Measurements from ENCODE around the gene LRMDA. TPM values are rescaled to one million over a fixed set of nuclear protein-coding genes. Genes with fewer than 3 reads are reported as not detected.

Gene LRMDA
- total and polyA plus RNA-seq, 4 experiments from 2014 or later = not detected

- Mint-ChIP-seq H3K9me3 (peaks cover 0 to 2% (median 0%) of the 10 kb centered on the region in 8 donors), H3K4me3 (no peak overlapping the region), H3K27me3 (peaks cover 0 to 1% of the 10 kb centered on the region in 2 donors), H3K27ac (no peak overlapping the region), H3K4me1 (no peaks in the 10 kb centered on the region), H3K36me3 (no peaks in the 10 kb centered on the region)
- Histone ChIP-seq H3K27ac (ENCODE audit: low read depth, low read length) (no peak overlapping the region), H3K4me1 (ENCODE audit: insufficient read depth, low read length) (no peaks in the 10 kb centered on the region), H3K4me3 (ENCODE audit: low read length in 2 of 2) (no peak overlapping the region), H3K9me3 (ENCODE audit: control insufficient read depth in 1 of 2, low read length in 2 of 2) (no peaks in the 10 kb centered on the region), H3K27me3 (ENCODE audit: insufficient read depth, low read length) (no peaks in the 10 kb centered on the region), H3K36me3 (ENCODE audit: insufficient read depth, low read length) (no peaks in the 10 kb centered on the region)
- ChIA-PET CTCF (ENCODE audit: partially characterized antibody) (no interaction called here), POLR2A (ENCODE audit: partially characterized antibody) (no interaction called here)
- intact Hi-C loops (cut with micrococcal nuclease) = no loop called here
- DNase-seq = no peak
Observed at GRCh38 chr10:75630746-75631145, 199.3 kb downstream of the LRMDA start.

GRCh38 chr10:75632805-75633462 is 201.5 kb downstream of the LRMDA start:
- H3K27me3 Mint-ChIP-seq = peaks cover 4 to 8% of the 10 kb centered on the region in 2 donors
- Histone ChIP-seq H3K9me3 (ENCODE audit: control insufficient read depth in 1 of 2, low read length in 2 of 2) (no peaks in the 10 kb centered on the region), H3K4me3 (ENCODE audit: low read length in 2 of 2) (no peak overlapping the region), H3K27me3 (ENCODE audit: insufficient read depth, low read length) (no peaks in the 10 kb centered on the region), H3K36me3 (ENCODE audit: insufficient read depth, low read length) (no peaks in the 10 kb centered on the region), H3K27ac (ENCODE audit: low read depth, low read length) (no peak overlapping the region), H3K4me1 (ENCODE audit: insufficient read depth, low read length) (no peaks in the 10 kb centered on the region)
- no peak overlapping the region for H3K27ac Mint-ChIP-seq
- intact Hi-C loops (cut with micrococcal nuclease) = no loop called here
- H3K36me3 Mint-ChIP-seq = no peaks in the 10 kb centered on the region
- ChIA-PET CTCF (ENCODE audit: partially characterized antibody) (no interaction called here), POLR2A (ENCODE audit: partially characterized antibody) (no interaction called here)
- no peak overlapping the region for H3K4me3 Mint-ChIP-seq
- H3K9me3 Mint-ChIP-seq = peaks cover 0 to 2% (median 0%) of the 10 kb centered on the region in 8 donors
- H3K4me1 Mint-ChIP-seq = no peaks in the 10 kb centered on the region
- DNase-seq = no peak

GRCh38 chr10:75633568-75633967 is 202.1 kb downstream of the LRMDA start:
- Histone ChIP-seq H3K27ac (ENCODE audit: low read depth, low read length) (no peak overlapping the region), H3K4me3 (ENCODE audit: low read length in 2 of 2) (no peak overlapping the region), H3K9me3 (ENCODE audit: control insufficient read depth in 1 of 2, low read length in 2 of 2) (no peaks in the 10 kb centered on the region), H3K27me3 (ENCODE audit: insufficient read depth, low read length) (no peaks in the 10 kb centered on the region), H3K36me3 (ENCODE audit: insufficient read depth, low read length) (no peaks in the 10 kb centered on the region), H3K4me1 (ENCODE audit: insufficient read depth, low read length) (no peaks in the 10 kb centered on the region)
- no peak overlapping the region for H3K4me3 Mint-ChIP-seq
- H3K27ac Mint-ChIP-seq = no peak overlapping the region
- peaks cover 0 to 2% (median 0%) of the 10 kb centered on the region in 8 donors for H3K9me3 Mint-ChIP-seq
- peaks cover 4 to 9% of the 10 kb centered on the region in 2 donors for H3K27me3 Mint-ChIP-seq
- DNase-seq = no peak
- ChIA-PET POLR2A (ENCODE audit: partially characterized antibody) (no interaction called here), CTCF (ENCODE audit: partially characterized antibody) (no interaction called here)
- H3K4me1 Mint-ChIP-seq = no peaks in the 10 kb centered on the region
- no peaks in the 10 kb centered on the region for H3K36me3 Mint-ChIP-seq
- intact Hi-C loops (cut with micrococcal nuclease) = no loop called here

GRCh38 chr10:75634947-75635346 is 203.5 kb downstream of the LRMDA start:
- Mint-ChIP-seq H3K27ac (no peak overlapping the region), H3K4me3 (no peak overlapping the region), H3K4me1 (no peaks in the 10 kb centered on the region), H3K27me3 (peaks cover 7 to 9% of the 10 kb centered on the region in 2 donors), H3K9me3 (peaks cover 0 to 2% (median 0%) of the 10 kb centered on the region in 8 donors), H3K36me3 (no peaks in the 10 kb centered on the region)
- no peak for DNase-seq
- no peak overlapping the region for H3K4me3 ChIP-seq (ENCODE audit: low read length in 2 of 2)
- H3K27ac ChIP-seq (ENCODE audit: low read depth, low read length) = no peak overlapping the region
- intact Hi-C loops (cut with micrococcal nuclease) = no loop called here
- H3K9me3 ChIP-seq (ENCODE audit: control insufficient read depth in 1 of 2, low read length in 2 of 2) = no peaks in the 10 kb centered on the region
- no peaks in the 10 kb centered on the region for H3K36me3 ChIP-seq (ENCODE audit: insufficient read depth, low read length)
- H3K4me1 ChIP-seq (ENCODE audit: insufficient read depth, low read length) = no peaks in the 10 kb centered on the region
- H3K27me3 ChIP-seq (ENCODE audit: insufficient read depth, low read length) = no peaks in the 10 kb centered on the region
- ChIA-PET CTCF (ENCODE audit: partially characterized antibody) (no interaction called here), POLR2A (ENCODE audit: partially characterized antibody) (no interaction called here)

- H3K27me3 ChIP-seq (ENCODE audit: insufficient read depth, low read length) = no peaks in the 10 kb centered on the region
- intact Hi-C loops (cut with micrococcal nuclease) = no loop called here
- no peaks in the 10 kb centered on the region for H3K4me1 ChIP-seq (ENCODE audit: insufficient read depth, low read length)
- ChIA-PET CTCF (ENCODE audit: partially characterized antibody) (no interaction called here), POLR2A (ENCODE audit: partially characterized antibody) (no interaction called here)
- H3K27ac ChIP-seq (ENCODE audit: low read depth, low read length) = no peak overlapping the region
- no peaks in the 10 kb centered on the region for H3K36me3 ChIP-seq (ENCODE audit: insufficient read depth, low read length)
- Mint-ChIP-seq H3K4me1 (no peaks in the 10 kb centered on the region), H3K4me3 (no peak overlapping the region), H3K9me3 (no peaks in the 10 kb centered on the region), H3K27ac (no peak overlapping the region), H3K36me3 (no peaks in the 10 kb centered on the region), H3K27me3 (peaks cover 7 to 9% of the 10 kb centered on the region in 2 donors)
- no peaks in the 10 kb centered on the region for H3K9me3 ChIP-seq (ENCODE audit: control insufficient read depth in 1 of 2, low read length in 2 of 2)
- no peak for DNase-seq
- no peak overlapping the region for H3K4me3 ChIP-seq (ENCODE audit: low read length in 2 of 2)
Observed at GRCh38 chr10:75638752-75639151, 207.3 kb downstream of the LRMDA start.

- intact Hi-C loops (cut with micrococcal nuclease) = no loop called here
- DNase-seq = no peak
- Histone ChIP-seq H3K9me3 (ENCODE audit: control insufficient read depth in 1 of 2, low read length in 2 of 2) (no peaks in the 10 kb centered on the region), H3K27ac (ENCODE audit: low read depth, low read length) (no peak overlapping the region), H3K4me1 (ENCODE audit: insufficient read depth, low read length) (no peaks in the 10 kb centered on the region), H3K27me3 (ENCODE audit: insufficient read depth, low read length) (no peaks in the 10 kb centered on the region), H3K4me3 (ENCODE audit: low read length in 2 of 2) (no peak overlapping the region), H3K36me3 (ENCODE audit: insufficient read depth, low read length) (no peaks in the 10 kb centered on the region)
- H3K9me3 Mint-ChIP-seq = no peaks in the 10 kb centered on the region
- CTCF ChIA-PET (ENCODE audit: partially characterized antibody) = no interaction called here
- H3K4me3 Mint-ChIP-seq = no peak overlapping the region
- no peaks in the 10 kb centered on the region for H3K4me1 Mint-ChIP-seq
- peaks cover 7 to 9% of the 10 kb centered on the region in 2 donors for H3K27me3 Mint-ChIP-seq
- H3K36me3 Mint-ChIP-seq = no peaks in the 10 kb centered on the region
- POLR2A ChIA-PET (ENCODE audit: partially characterized antibody) = no interaction called here
- no peak overlapping the region for H3K27ac Mint-ChIP-seq
Observed at GRCh38 chr10:75639736-75640135, 208.3 kb downstream of the LRMDA start.

- H3K27me3 ChIP-seq (ENCODE audit: insufficient read depth, low read length) = no peaks in the 10 kb centered on the region
- H3K36me3 Mint-ChIP-seq = no peaks in the 10 kb centered on the region
- no peaks in the 10 kb centered on the region for H3K4me1 ChIP-seq (ENCODE audit: insufficient read depth, low read length)
- no peak overlapping the region for H3K27ac Mint-ChIP-seq
- H3K9me3 ChIP-seq (ENCODE audit: control insufficient read depth in 1 of 2, low read length in 2 of 2) = no peaks in the 10 kb centered on the region
- intact Hi-C loops (cut with micrococcal nuclease) = no loop called here
- H3K36me3 ChIP-seq (ENCODE audit: insufficient read depth, low read length) = no peaks in the 10 kb centered on the region
- no peak for DNase-seq
- H3K4me1 Mint-ChIP-seq = no peaks in the 10 kb centered on the region
- POLR2A ChIA-PET (ENCODE audit: partially characterized antibody) = no interaction called here
- CTCF ChIA-PET (ENCODE audit: partially characterized antibody) = no interaction called here
- no peak overlapping the region for H3K4me3 Mint-ChIP-seq
- H3K9me3 Mint-ChIP-seq = no peaks in the 10 kb centered on the region
- H3K27ac ChIP-seq (ENCODE audit: low read depth, low read length) = no peak overlapping the region
- no peak overlapping the region for H3K4me3 ChIP-seq (ENCODE audit: low read length in 2 of 2)
- H3K27me3 Mint-ChIP-seq = peaks cover 7 to 9% of the 10 kb centered on the region in 2 donors
Observed at GRCh38 chr10:75640381-75640780, 209.0 kb downstream of the LRMDA start.

- Histone ChIP-seq H3K27ac (ENCODE audit: low read depth, low read length) (no peak overlapping the region), H3K36me3 (ENCODE audit: insufficient read depth, low read length) (no peaks in the 10 kb centered on the region), H3K4me1 (ENCODE audit: insufficient read depth, low read length) (no peaks in the 10 kb centered on the region), H3K27me3 (ENCODE audit: insufficient read depth, low read length) (no peaks in the 10 kb centered on the region), H3K9me3 (ENCODE audit: control insufficient read depth in 1 of 2, low read length in 2 of 2) (no peaks in the 10 kb centered on the region), H3K4me3 (ENCODE audit: low read length in 2 of 2) (no peak overlapping the region)
- CTCF ChIA-PET (ENCODE audit: partially characterized antibody) = no interaction called here
- intact Hi-C loops (cut with micrococcal nuclease) = no loop called here
- Mint-ChIP-seq H3K9me3 (peaks cover 0 to under 1% (median 0%) of the 10 kb centered on the region in 8 donors), H3K4me3 (no peak overlapping the region), H3K4me1 (no peaks in the 10 kb centered on the region), H3K36me3 (no peaks in the 10 kb centered on the region), H3K27me3 (peaks cover 7 to 9% of the 10 kb centered on the region in 2 donors), H3K27ac (no peak overlapping the region)
- no peak for DNase-seq
- POLR2A ChIA-PET (ENCODE audit: partially characterized antibody) = no interaction called here
Observed at GRCh38 chr10:75640803-75641202, 209.4 kb downstream of the LRMDA start.
